Ectodermal cell (in vitro differentiated cells): Measurements from ENCODE around the gene RWDD3.

Experiments used
- H3K27ac ChIP-seq: 2 replicates; pipeline ENCODE4 v1.7.0; 2013; ENCODE audit warnings: mild to moderate bottlenecking, low read depth, low read length; ENCODE audit not compliant: insufficient read depth, poor library complexity, severe bottlenecking
- H3K27me3 ChIP-seq: 2 replicates; pipeline ENCODE4 v1.7.0; 2013; ENCODE audit warnings: mild to moderate bottlenecking, low read length; ENCODE audit not compliant: insufficient read depth, control insufficient read depth, poor library complexity, severe bottlenecking
- H3K36me3 ChIP-seq: one replicate; pipeline ENCODE4 v1.7.0; 2013; ENCODE audit warnings: low read length; ENCODE audit not compliant: control insufficient read depth, insufficient read depth
- H3K4me1 ChIP-seq: one replicate; pipeline ENCODE4 v1.7.0; 2013; ENCODE audit warnings: low read length; ENCODE audit not compliant: control insufficient read depth, insufficient read depth
- H3K4me3 ChIP-seq: 2 replicates; pipeline ENCODE4 v1.7.0; 2013; ENCODE audit warnings: low read depth, low read length, control low read depth; ENCODE audit not compliant: insufficient read depth
- H3K9me3 ChIP-seq: 2 replicates; pipeline ENCODE4 v1.7.0; 2013; ENCODE audit warnings: mild to moderate bottlenecking, low read length, moderate library complexity; ENCODE audit not compliant: control insufficient read depth
- WGBS, 2 experiments: methylation state at CpG; one replicate each; pipeline ENCODE4 v1.1.7; 2013; ENCODE audit warnings: missing lambda C conversion rate in 2 of 2; 5-methylcytosine and 5-hydroxymethylcytosine counted together

The RWDD3 gene

DNA sequence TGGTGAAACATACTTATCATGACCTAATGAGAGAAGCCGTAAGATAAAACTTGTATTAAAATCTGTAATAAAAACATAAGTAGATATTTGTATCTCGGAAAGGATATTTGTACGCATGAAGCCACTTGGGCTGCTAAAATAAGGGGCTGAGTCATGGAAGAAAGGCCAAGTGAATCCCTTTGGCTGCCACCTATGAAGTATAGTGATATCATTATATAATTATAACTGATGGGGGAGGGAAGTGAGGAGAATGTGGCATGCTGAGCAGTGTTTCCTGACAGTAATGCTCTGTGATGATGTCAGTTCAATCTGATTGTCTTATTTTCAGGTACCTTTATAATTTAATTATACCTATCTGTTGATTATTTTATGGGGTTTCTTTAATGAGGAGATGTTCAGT lies 13.6 kb downstream of the RWDD3 start:
- Histone ChIP-seq H3K9me3 (no peaks in the 10 kb centered on the region), H3K27ac (no peak overlapping the region), H3K4me3 (no peak overlapping the region), H3K27me3 (no peaks in the 10 kb centered on the region), H3K4me1 (no peaks in the 10 kb centered on the region), H3K36me3 (peaks cover 4% of the 10 kb centered on the region)
- 100% methylated on average over 1 to 3 of the region's 3 CpGs for WGBS, 2 experiments

DNA sequence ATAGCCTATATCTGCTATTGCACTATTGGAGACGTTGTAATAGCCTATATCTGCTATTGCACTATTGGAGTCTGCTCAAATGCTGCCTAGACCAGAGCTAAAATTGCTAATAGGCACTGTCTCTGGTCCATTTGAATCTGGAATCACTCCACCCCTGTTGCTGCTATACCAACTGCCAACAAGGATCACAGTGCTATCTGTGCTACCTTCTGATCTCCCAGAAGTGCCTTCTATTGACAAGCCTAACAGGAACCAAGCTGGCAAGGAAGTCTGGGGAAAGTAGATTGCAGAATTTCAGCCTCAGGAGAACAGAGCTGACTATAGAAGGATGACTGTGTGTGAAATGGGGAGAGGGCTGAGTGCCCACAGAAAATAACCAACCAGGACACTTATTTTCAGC lies 15.9 kb downstream of the RWDD3 start:
- Histone ChIP-seq H3K4me1 (no peaks in the 10 kb centered on the region), H3K36me3 (peaks cover 5% of the 10 kb centered on the region), H3K27me3 (no peaks in the 10 kb centered on the region), H3K27ac (no peak overlapping the region), H3K9me3 (no peaks in the 10 kb centered on the region), H3K4me3 (no peak overlapping the region)
- 97 to 100% methylated on average over 1 of the region's 1 CpG for WGBS, 2 experiments

GRCh38 chr1:95252422-95252821 lies 18.4 kb downstream of the RWDD3 start:
- Histone ChIP-seq H3K4me3 (no peak overlapping the region), H3K4me1 (no peaks in the 10 kb centered on the region), H3K9me3 (no peaks in the 10 kb centered on the region), H3K27ac (no peak overlapping the region), H3K36me3 (peaks cover 5% of the 10 kb centered on the region), H3K27me3 (no peaks in the 10 kb centered on the region)
- 96 to 97% methylated on average over 3 to 4 of the region's 4 CpGs for WGBS, 2 experiments

DNA sequence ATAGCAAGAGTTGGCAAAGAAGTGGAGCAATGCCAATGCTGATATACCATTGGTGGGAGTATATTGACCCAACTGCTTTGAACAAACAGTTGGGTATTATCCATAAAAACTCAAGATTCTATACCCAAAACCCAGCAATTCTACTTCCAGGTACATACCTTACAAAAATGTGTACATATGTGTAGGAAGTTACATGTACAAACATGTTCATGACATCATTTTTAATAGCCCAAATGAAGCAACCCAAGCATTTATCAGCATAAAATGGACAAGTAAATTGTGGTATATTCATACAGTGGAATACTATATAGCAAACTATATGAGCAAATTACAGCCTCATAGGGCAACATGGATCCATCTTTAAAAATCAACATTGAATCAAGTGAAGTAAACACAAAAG lies 20.9 kb downstream of the RWDD3 start:
- Histone ChIP-seq H3K9me3 (no peaks in the 10 kb centered on the region), H3K27ac (no peak overlapping the region), H3K27me3 (no peaks in the 10 kb centered on the region), H3K4me1 (no peaks in the 10 kb centered on the region), H3K4me3 (no peak overlapping the region), H3K36me3 (peaks cover 5% of the 10 kb centered on the region)

- H3K9me3 ChIP-seq, result no peaks in the 10 kb centered on the region
- no peaks in the 10 kb centered on the region for H3K27me3 ChIP-seq
- 82 to 89% methylated on average over 1 of the region's 1 CpG for WGBS, 2 experiments
- no peak overlapping the region for H3K4me3 ChIP-seq
- peaks cover 5% of the 10 kb centered on the region for H3K36me3 ChIP-seq
- no peaks in the 10 kb centered on the region for H3K4me1 ChIP-seq
- no peak overlapping the region for H3K27ac ChIP-seq
These were observed 21.8 kb downstream of the RWDD3 start for GRCh38 chr1:95255826-95256225.

DNA sequence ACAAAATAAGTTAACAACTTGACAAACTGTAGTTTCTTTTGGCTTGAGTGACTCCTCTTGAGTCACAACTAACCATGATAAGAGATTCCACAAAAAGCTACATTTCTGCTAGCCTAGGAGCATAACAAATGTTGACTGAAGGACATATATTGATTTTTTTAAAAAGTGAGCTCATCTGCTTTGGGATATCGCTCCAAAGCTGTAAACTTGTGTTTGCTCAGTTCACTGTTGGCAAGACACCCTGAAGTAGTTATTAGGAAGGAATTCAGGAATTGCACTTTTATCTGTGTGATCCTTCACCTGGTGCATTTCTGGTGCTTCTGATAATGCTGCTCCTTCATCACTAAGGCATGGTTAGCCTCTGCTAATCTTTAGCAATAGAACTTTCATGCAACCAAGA lies 23.7 kb downstream of the RWDD3 start:
- 96% methylated on average over 1 of the region's 1 CpG for WGBS, 2 experiments
- Histone ChIP-seq H3K27me3 (no peaks in the 10 kb centered on the region), H3K36me3 (no peaks in the 10 kb centered on the region), H3K9me3 (no peaks in the 10 kb centered on the region), H3K27ac (no peak overlapping the region), H3K4me3 (no peak overlapping the region), H3K4me1 (no peaks in the 10 kb centered on the region)

DNA sequence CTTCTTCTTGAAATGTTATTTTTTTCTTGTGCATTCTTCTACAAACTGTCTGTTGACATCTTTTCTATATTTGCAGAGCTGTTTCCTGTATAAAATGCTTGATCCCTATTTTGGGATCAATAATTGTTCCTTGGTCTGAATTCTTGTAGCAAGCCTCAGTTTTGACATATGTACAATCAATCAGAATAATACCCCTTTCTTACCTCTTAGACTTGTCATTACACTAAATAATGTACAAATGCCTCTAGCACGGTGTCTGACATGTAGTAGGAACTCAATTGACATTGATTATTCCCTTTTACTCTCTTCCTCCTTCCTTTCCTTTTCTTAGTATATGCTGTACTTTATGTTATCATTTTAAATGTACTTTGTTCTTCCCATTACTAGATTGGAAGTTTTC lies 25.2 kb downstream of the RWDD3 start:
- 92 to 95% methylated on average over 1 of the region's 1 CpG for WGBS, 2 experiments
- Histone ChIP-seq H3K27me3 (no peaks in the 10 kb centered on the region), H3K4me3 (no peak overlapping the region), H3K9me3 (no peaks in the 10 kb centered on the region), H3K4me1 (no peaks in the 10 kb centered on the region), H3K36me3 (no peaks in the 10 kb centered on the region), H3K27ac (no peak overlapping the region)

DNA sequence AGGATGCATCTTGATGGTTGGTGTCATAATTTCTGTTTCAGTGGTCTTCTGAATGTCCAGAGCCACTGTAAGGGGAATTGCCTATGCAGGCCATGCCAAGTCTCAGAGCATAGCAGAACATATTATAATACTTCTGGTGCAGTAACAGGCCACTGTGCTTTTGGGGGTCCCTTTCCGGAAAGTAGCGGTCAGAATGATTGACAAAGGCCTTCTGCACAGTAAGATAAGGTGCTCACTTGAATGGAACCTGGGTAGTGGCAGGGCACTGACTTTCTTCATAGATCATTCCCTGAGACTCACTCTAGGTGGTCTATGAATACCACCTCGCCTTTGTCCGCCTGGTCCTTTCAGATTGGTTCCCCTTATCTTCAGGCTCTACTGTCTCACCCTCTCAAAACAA lies 28.9 kb downstream of the RWDD3 start:
- H3K36me3 ChIP-seq, result no peaks in the 10 kb centered on the region
- H3K4me3 ChIP-seq, result no peak overlapping the region
- no peaks in the 10 kb centered on the region for H3K27me3 ChIP-seq
- H3K9me3 ChIP-seq, result no peaks in the 10 kb centered on the region
- 93 to 97% methylated on average over 4 of the region's 4 CpGs for WGBS, 2 experiments
- no peak overlapping the region for H3K27ac ChIP-seq
- H3K4me1 ChIP-seq, result no peaks in the 10 kb centered on the region

DNA sequence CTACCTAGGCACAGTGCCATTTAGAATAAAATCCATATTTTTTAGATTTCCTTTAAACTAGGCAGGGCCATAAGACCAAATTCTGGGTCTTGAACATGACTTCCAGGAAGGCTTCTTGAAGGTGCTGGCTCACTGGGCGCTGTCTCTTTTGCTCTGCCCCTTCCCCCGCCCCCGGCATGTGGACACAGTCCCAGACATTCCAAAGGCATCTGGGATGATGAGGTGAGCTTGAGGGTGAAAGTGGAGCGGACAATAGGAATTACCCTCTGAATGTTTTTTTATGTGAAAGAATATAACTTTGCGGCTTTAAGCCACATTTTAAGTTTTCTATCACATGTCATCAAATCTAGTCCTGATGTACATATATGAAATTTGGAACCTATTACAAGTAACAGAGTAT lies 29.4 kb downstream of the RWDD3 start:
- WGBS, 2 experiments, result 97% methylated on average over 4 of the region's 5 CpGs
- no peaks in the 10 kb centered on the region for H3K36me3 ChIP-seq
- H3K27me3 ChIP-seq, result no peaks in the 10 kb centered on the region
- H3K4me1 ChIP-seq, result no peaks in the 10 kb centered on the region
- H3K9me3 ChIP-seq, result no peaks in the 10 kb centered on the region
- H3K27ac ChIP-seq, result no peak overlapping the region
- no peak overlapping the region for H3K4me3 ChIP-seq

- Histone ChIP-seq H3K4me3 (no peak overlapping the region), H3K4me1 (no peaks in the 10 kb centered on the region), H3K27ac (no peak overlapping the region), H3K36me3 (no peaks in the 10 kb centered on the region), H3K27me3 (no peaks in the 10 kb centered on the region), H3K9me3 (no peaks in the 10 kb centered on the region)
- 78 to 87% methylated on average over 2 of the region's 2 CpGs for WGBS, 2 experiments
These were observed 31.1 kb downstream of the RWDD3 start for GRCh38 chr1:95265106-95265505.

GRCh38 chr1:95276429-95276828 lies 42.4 kb downstream of the RWDD3 start:
- 89 to 91% methylated on average over 7 of the region's 7 CpGs for WGBS, 2 experiments

More at GRCh38 chr1:95276429-95276828, 42.4 kb downstream of the RWDD3 start:
- H3K4me1 ChIP-seq, result no peaks in the 10 kb centered on the region
- H3K36me3 ChIP-seq, result no peaks in the 10 kb centered on the region
- H3K4me3 ChIP-seq, result no peak overlapping the region
- no peaks in the 10 kb centered on the region for H3K27me3 ChIP-seq
- H3K27ac ChIP-seq, result no peak overlapping the region
- no peaks in the 10 kb centered on the region for H3K9me3 ChIP-seq
